Lower leg skin (tissue), 3 donors: ENCODE data around the gene CDC14A.

Experiments
- POLR2A ChIP-seq, 2 donors: fragments of 450-650 bp; IDR thresholded peaks; one replicate each; pipeline ENCODE4 v1.6.1; 2016 to 2017; ENCODE audit warnings: antibody characterized with exemption in 2 of 2, mild to moderate bottlenecking in 1 of 2, moderate library complexity in 1 of 2
- TF ChIP-seq, protein P1 (sequence below), 3 donors: fragments of 450-650 bp; IDR thresholded peaks; one replicate each; pipeline ENCODE4 v1.5.1; 2016; ENCODE audit warnings: antibody characterized with exemption in 3 of 3, mild to moderate bottlenecking in 3 of 3, moderate library complexity in 2 of 3

DNA sequence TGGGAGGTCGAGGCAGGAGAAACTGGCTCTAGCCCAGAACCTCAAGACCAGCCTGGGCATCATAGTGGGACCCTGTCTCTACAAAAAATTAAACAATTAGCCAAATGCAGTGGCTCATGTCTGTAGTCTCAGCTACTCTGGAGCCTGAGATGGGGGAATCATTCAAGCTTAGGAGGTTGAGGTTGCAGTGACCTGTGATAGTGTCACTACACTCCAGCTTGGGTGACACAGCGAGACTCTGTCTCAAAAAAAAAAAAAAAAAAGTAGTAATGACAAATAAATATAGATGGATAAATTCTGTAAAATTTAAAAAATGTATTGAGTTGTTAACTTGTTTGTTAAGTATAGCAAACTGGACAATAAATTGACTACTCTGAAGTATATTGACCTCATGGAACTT is 5.9 kb upstream of the CDC14A start:
- no peak for TF ChIP-seq POLR2A (IDR thresholded peaks at IDR 0.05)
- TF ChIP-seq, protein P1, sequence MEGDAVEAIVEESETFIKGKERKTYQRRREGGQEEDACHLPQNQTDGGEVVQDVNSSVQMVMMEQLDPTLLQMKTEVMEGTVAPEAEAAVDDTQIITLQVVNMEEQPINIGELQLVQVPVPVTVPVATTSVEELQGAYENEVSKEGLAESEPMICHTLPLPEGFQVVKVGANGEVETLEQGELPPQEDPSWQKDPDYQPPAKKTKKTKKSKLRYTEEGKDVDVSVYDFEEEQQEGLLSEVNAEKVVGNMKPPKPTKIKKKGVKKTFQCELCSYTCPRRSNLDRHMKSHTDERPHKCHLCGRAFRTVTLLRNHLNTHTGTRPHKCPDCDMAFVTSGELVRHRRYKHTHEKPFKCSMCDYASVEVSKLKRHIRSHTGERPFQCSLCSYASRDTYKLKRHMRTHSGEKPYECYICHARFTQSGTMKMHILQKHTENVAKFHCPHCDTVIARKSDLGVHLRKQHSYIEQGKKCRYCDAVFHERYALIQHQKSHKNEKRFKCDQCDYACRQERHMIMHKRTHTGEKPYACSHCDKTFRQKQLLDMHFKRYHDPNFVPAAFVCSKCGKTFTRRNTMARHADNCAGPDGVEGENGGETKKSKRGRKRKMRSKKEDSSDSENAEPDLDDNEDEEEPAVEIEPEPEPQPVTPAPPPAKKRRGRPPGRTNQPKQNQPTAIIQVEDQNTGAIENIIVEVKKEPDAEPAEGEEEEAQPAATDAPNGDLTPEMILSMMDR (IDR thresholded peaks at IDR 0.05), result no peak
